SK-N-SH (cell line): Measurements from ENCODE around the gene PIK3R3. TPM values are rescaled to one million over a fixed set of nuclear protein-coding genes. Genes with fewer than 3 reads are reported as not detected.

ENCODE experiments used
- CTCF ChIP-seq: fragments of 200-600 bp; sonication (generic); IDR thresholded peaks from 2 replicates; pipeline ENCODE4 v1.6.1; 2017; ENCODE audit warnings: antibody characterized with exemption, mild to moderate bottlenecking, moderate library complexity
- EZH2phosphoT487 ChIP-seq: fragments of 200-600 bp; sonication (generic); IDR thresholded peaks from 2 replicates; pipeline ENCODE4 v1.6.1; 2017; ENCODE audit warnings: low read depth, mixed run types, mild to moderate bottlenecking, antibody characterized with exemption, moderate library complexity, borderline replicate concordance
- FOSL2 ChIP-seq: IDR thresholded peaks from 2 replicates; pipeline ENCODE4 v1.4.0; 2012; ENCODE audit warnings: low read depth, mild to moderate bottlenecking, moderate library complexity, borderline replicate concordance
- FOXM1 ChIP-seq: IDR thresholded peaks from 2 replicates; pipeline ENCODE4 v1.4.0; 2012; ENCODE audit warnings: low read depth, mild to moderate bottlenecking
- GATA2 ChIP-seq: sonication (generic); formaldehyde crosslinking; IDR thresholded peaks from 2 replicates; pipeline ENCODE4 v1.5.0; 2020; ENCODE audit warnings: mild to moderate bottlenecking, missing genetic modification reagents
- IRF3 ChIP-seq: fragments of 150-350 bp; IDR thresholded peaks from 2 replicates; pipeline ENCODE4 v1.6.1; 2016; ENCODE audit warnings: mild to moderate bottlenecking, low read depth, low read length
- MEF2A ChIP-seq: IDR thresholded peaks from 2 replicates; pipeline ENCODE4 v1.4.0; 2012; ENCODE audit warnings: low read depth, borderline replicate concordance
- MXI1 ChIP-seq: IDR thresholded peaks from 2 replicates; pipeline ENCODE4 v1.6.1; 2012; ENCODE audit warnings: mild to moderate bottlenecking, low read depth, low read length, improper control_type of control experiment
- NRF1 ChIP-seq: IDR thresholded peaks from 2 replicates; pipeline ENCODE4 v1.6.1; 2012; ENCODE audit warnings: low read depth, mild to moderate bottlenecking, low read length
- PBX3 ChIP-seq: IDR thresholded peaks from 2 replicates; pipeline ENCODE4; 2012
- RAD21 ChIP-seq: IDR thresholded peaks from 2 replicates; pipeline ENCODE4 v1.6.1; 2012; ENCODE audit warnings: mild to moderate bottlenecking, low read length
- RXRA ChIP-seq: IDR thresholded peaks from 2 replicates; pipeline ENCODE4 v1.4.0; 2012; ENCODE audit warnings: low read depth, mild to moderate bottlenecking, borderline replicate concordance
- SIN3A ChIP-seq: IDR thresholded peaks from 2 replicates; pipeline ENCODE4 v1.6.1; 2012; ENCODE audit warnings: low read depth, mild to moderate bottlenecking, low read length, moderate library complexity, borderline replicate concordance
- SMC3 ChIP-seq: IDR thresholded peaks from 2 replicates; pipeline ENCODE4 v1.6.1; 2012; ENCODE audit warnings: low read depth, low read length, improper control_type of control experiment
- TAF1 ChIP-seq: IDR thresholded peaks from 2 replicates; pipeline ENCODE4 v1.6.1; 2012; ENCODE audit warnings: low read depth, mild to moderate bottlenecking, low read length, moderate library complexity, borderline replicate concordance
- TCF12 ChIP-seq: IDR thresholded peaks from 2 replicates; pipeline ENCODE4 v1.4.0; 2012
- USF2 ChIP-seq: fragments of 150-350 bp; IDR thresholded peaks from 2 replicates; pipeline ENCODE4 v1.6.1; 2017; ENCODE audit warnings: antibody characterized with exemption, low read length, low read depth, borderline replicate concordance
- polyA plus RNA-seq, 3 experiments: library from polyadenylated mRNA; depleted of rRNA; stranded (reverse); fragments of >200 nt; gene quantifications; 2 replicates each; pipeline ENCODE4 v1.2.3, GENCODE V29; 2012

The PIK3R3 gene
- polyA plus RNA-seq, 1 of the 3 experiments (the other 2 are of a cell fraction) = 4.0 TPM

- no peak for TF ChIP-seq PBX3
- TF ChIP-seq TCF12 = no peak
- TF ChIP-seq TAF1 = no peak
- no peak for TF ChIP-seq MXI1
- no peak for TF ChIP-seq NRF1
- TF ChIP-seq EZH2phosphoT487 = no peak
- no peak for TF ChIP-seq IRF3
- TF ChIP-seq FOXM1 = no peak
- TF ChIP-seq FOSL2 = no peak
- peak; percentile 97 for TF ChIP-seq CTCF
- TF ChIP-seq SMC3 = peak; percentile 99
- TF ChIP-seq RXRA = no peak
- TF ChIP-seq GATA2 (CRISPR knock-in tag) = no peak
- peak; percentile 90 for TF ChIP-seq RAD21
- no peak for TF ChIP-seq MEF2A
- TF ChIP-seq SIN3A = no peak
- no peak for TF ChIP-seq USF2
These were observed 95.3 kb downstream of the PIK3R3 start (continued) for GRCh38 chr1:46036894-46037839.
